GM21737 (cell line): ENCODE measurements around the gene AFAP1.

ENCODE experiments used
- ATAC-seq: cut with Tn5 transposase; IDR thresholded peaks from one replicate; pipeline ENCODE4 v1.9.1; 2021; ENCODE audit warnings: mild to moderate bottlenecking, moderate library complexity; ENCODE audit not compliant: unreplicated experiment

AFAP1 gene

GRCh38 chr4:7867701-7868435 is 71.8 kb downstream of the AFAP1 start:
- no peak for ATAC-seq

- ATAC-seq, result no peak
Measured at GRCh38 chr4:7867191-7867590, 72.5 kb downstream of the AFAP1 start.

GRCh38 chr4:7865533-7865932 is 74.1 kb downstream of the AFAP1 start:
- no peak for ATAC-seq

GRCh38 chr4:7864685-7865084 is 75.0 kb downstream of the AFAP1 start:
- no peak for ATAC-seq

- ATAC-seq, result no peak
Measured at GRCh38 chr4:7863911-7864681, 75.6 kb downstream of the AFAP1 start.

- no peak for ATAC-seq
Measured at GRCh38 chr4:7862561-7863192, 77.0 kb downstream of the AFAP1 start.

- ATAC-seq, result no peak
Measured at GRCh38 chr4:7861440-7861881, 78.2 kb downstream of the AFAP1 start.

GRCh38 chr4:7860600-7861163 is 79.0 kb downstream of the AFAP1 start:
- no peak for ATAC-seq

- ATAC-seq, result no peak
Measured at GRCh38 chr4:7859326-7859725, 80.3 kb downstream of the AFAP1 start.

GRCh38 chr4:7858498-7858897 is 81.2 kb downstream of the AFAP1 start:
- ATAC-seq, result no peak

- no peak for ATAC-seq
Measured at GRCh38 chr4:7857993-7858392, 81.7 kb downstream of the AFAP1 start.

GRCh38 chr4:7857238-7857701 is 82.4 kb downstream of the AFAP1 start:
- no peak for ATAC-seq

GRCh38 chr4:7855731-7856130 is 83.9 kb downstream of the AFAP1 start:
- ATAC-seq, result no peak

GRCh38 chr4:7854697-7855370 is 84.8 kb downstream of the AFAP1 start:
- no peak for ATAC-seq

- ATAC-seq, result no peak
Measured at GRCh38 chr4:7854216-7854615, 85.4 kb downstream of the AFAP1 start.

GRCh38 chr4:7853271-7853670 is 86.4 kb downstream of the AFAP1 start:
- ATAC-seq, result no peak

GRCh38 chr4:7852568-7853185 is 87.0 kb downstream of the AFAP1 start:
- ATAC-seq, result no peak

GRCh38 chr4:7850489-7850888 is 89.2 kb downstream of the AFAP1 start:
- no peak for ATAC-seq

- no peak for ATAC-seq
Measured at GRCh38 chr4:7847206-7847605, 92.5 kb downstream of the AFAP1 start.

GRCh38 chr4:7845493-7846128 is 94.0 kb downstream of the AFAP1 start:
- no peak for ATAC-seq
